Panc1 (cell line): ENCODE data around the gene NOS3. TPM values are rescaled to one million over a fixed set of nuclear protein-coding genes. Genes with fewer than 3 reads are reported as not detected.

ENCODE experiments used
- ATAC-seq: fragments of 200-7000 bp; cut with Tn5 transposase; 2 replicates; pipeline ENCODE4 v1.9.1; 2020; ENCODE audit warnings: mild to moderate bottlenecking, moderate library complexity
- BruUV-seq: library from RNA; stranded (reverse); fragments of 400-500 nt; replicated peaks from 2 replicates; lab custom pipeline; 2021; lab: Mats Ljungman, UMichigan
- CTCF ChIA-PET: fragments of 300-600 bp; sonication (Branson Sonifier 250); formaldehyde crosslinking; loops from one replicate; lab custom pipeline; 2022; ENCODE audit warnings: antibody characterized with exemption; lab: Charles Lee
- POLR2A ChIA-PET: fragments of 300-600 bp; sonication (Branson Sonifier 250); formaldehyde crosslinking; loops from one replicate; lab custom pipeline; 2022; ENCODE audit warnings: antibody characterized with exemption; lab: Charles Lee
- DNase-seq: peaks from one replicate; pipeline ENCODE4 v3.0.0-alpha.2; 2010; ENCODE audit warnings: low read depth, low spot score
- H3K27ac ChIP-seq: 2 replicates; pipeline ENCODE4 v1.5.1; 2011; ENCODE audit warnings: mild to moderate bottlenecking, low read length, inconsistent platforms
- H3K27me3 ChIP-seq: fragments of 200-500 bp; sonication (Bioruptor generic); 2 replicates; pipeline ENCODE4 v1.6.0; 2014; ENCODE audit warnings: low read length, inconsistent platforms; ENCODE audit not compliant: control insufficient read depth, insufficient read depth
- H3K36me3 ChIP-seq: fragments of 200-500 bp; sonication (Bioruptor generic); 2 replicates; pipeline ENCODE4 v1.5.1; 2014; ENCODE audit warnings: inconsistent platforms, mild to moderate bottlenecking, low read length, moderate library complexity; ENCODE audit not compliant: control insufficient read depth, insufficient read depth
- H3K4me1 ChIP-seq: 2 replicates; pipeline ENCODE4 v1.5.1; 2011; ENCODE audit warnings: inconsistent platforms, mild to moderate bottlenecking, low read length, moderate library complexity; ENCODE audit not compliant: control insufficient read depth, insufficient read depth
- H3K4me3 ChIP-seq, 2 experiments: 2 replicates each; pipeline ENCODE4 v1.5.1; 2011 to 2012; ENCODE audit warnings: low read depth in 2 of 2, low read length in 2 of 2, mild to moderate bottlenecking in 2 of 2, inconsistent platforms in 1 of 2, moderate library complexity in 1 of 2
- H3K9me3 ChIP-seq: fragments of 200-500 bp; sonication (Bioruptor generic); 2 replicates; pipeline ENCODE4 v1.5.1; 2014; ENCODE audit warnings: low read depth, mild to moderate bottlenecking, inconsistent platforms, low read length, moderate library complexity; ENCODE audit not compliant: control insufficient read depth, insufficient read depth
- CTCF ChIP-seq: fragments of 450-650 bp; IDR thresholded peaks from 2 replicates; pipeline ENCODE4 v1.5.1; 2017; ENCODE audit warnings: mild to moderate bottlenecking
- POLR2AphosphoS5 ChIP-seq: IDR thresholded peaks from 2 replicates; pipeline ENCODE4 v1.6.1; 2012; ENCODE audit warnings: mild to moderate bottlenecking, low read depth, low read length, moderate library complexity
- REST ChIP-seq, 2 experiments: IDR thresholded peaks; 2 replicates each; pipeline ENCODE4 v1.6.1; 2011 to 2012; ENCODE audit warnings: low read depth in 2 of 2, control low read depth in 1 of 2, low read length in 1 of 2, mild to moderate bottlenecking in 1 of 2, moderate library complexity in 1 of 2; ENCODE audit not compliant: insufficient read depth in 1 of 2
- SIN3A ChIP-seq: IDR thresholded peaks from 2 replicates; pipeline ENCODE4 v1.6.1; 2012; ENCODE audit warnings: low read depth, mild to moderate bottlenecking, low read length, moderate library complexity, borderline replicate concordance; ENCODE audit not compliant: insufficient read depth
- TCF7L2 ChIP-seq: IDR thresholded peaks from 2 replicates; pipeline ENCODE4 v1.6.1; 2011; ENCODE audit warnings: mild to moderate bottlenecking, low read depth, low read length, inconsistent platforms
- in situ Hi-C: cut with HindIII; loops from 2 replicates; pipeline ENCODE4 v1.10.0; 2016; ENCODE audit warnings: low sequenced_read_pairs, low pct_unique_long_range_greater_than_20kb
- intact Hi-C: fragments of 100-400 bp; cut with micrococcal nuclease; formaldehyde crosslinking; loops from one replicate; pipeline ENCODE4 v1.10.0; 2022; ENCODE audit not compliant: unreplicated experiment
- total RNA-seq: library from RNA; stranded (reverse); gene quantifications from one replicate; pipeline ENCODE4 v1.2.1, GENCODE V29; 2021; ENCODE audit not compliant: unreplicated experiment

The NOS3 gene
- total RNA-seq, 1 experiment from 2014 or later: 3.1 TPM

- no peaks in the 10 kb centered on the region for H3K4me1 ChIP-seq
- BruUV-seq: no TSS peak
These were observed 8.8 kb downstream of the NOS3 start for GRCh38 chr7:150999497-151000230.

GRCh38 chr7:151000897-151001495 lies 10.2 kb downstream of the NOS3 start:
- no peak overlapping the region for H3K27ac ChIP-seq
- CTCF ChIA-PET: no interaction called here
- DNase-seq: no peak
- H3K27me3 ChIP-seq: no peaks in the 10 kb centered on the region
- POLR2A ChIA-PET: no interaction called here
- no peaks in the 10 kb centered on the region for H3K4me1 ChIP-seq
- H3K36me3 ChIP-seq: no peaks in the 10 kb centered on the region
- intact Hi-C loops (no loop called here), in situ Hi-C loops (no loop called here)
- ATAC-seq: no peak
- no peak overlapping the region for H3K4me3 ChIP-seq
- no peaks in the 10 kb centered on the region for H3K9me3 ChIP-seq
- BruUV-seq: no TSS peak
- TF ChIP-seq SIN3A (no peak), POLR2AphosphoS5 (no peak), TCF7L2 (no peak), REST (IDR thresholded peaks at IDR 0.05; ENCODE audit: insufficient read depth in 1 of 2, low read depth in 2 of 2, low read length in 1 of 2) (no peak)

More at GRCh38 chr7:150999497-151000230, 8.8 kb downstream of the NOS3 start:
- ATAC-seq (no peak), DNase-seq (no peak)
- no peaks in the 10 kb centered on the region for H3K9me3 ChIP-seq
- intact Hi-C loops (no loop called here), in situ Hi-C loops (no loop called here)
- TF ChIP-seq REST (IDR thresholded peaks at IDR 0.05; ENCODE audit: insufficient read depth in 1 of 2, low read depth in 2 of 2, low read length in 1 of 2) (no peak), CTCF (no peak), POLR2AphosphoS5 (no peak), SIN3A (no peak), TCF7L2 (no peak)
- no peak overlapping the region for H3K4me3 ChIP-seq
- no peaks in the 10 kb centered on the region for H3K36me3 ChIP-seq
- H3K27me3 ChIP-seq: no peaks in the 10 kb centered on the region
- H3K27ac ChIP-seq: no peak overlapping the region
- ChIA-PET CTCF (interaction anchor here (0.6 to 0.7 kb wide), 2 partner anchors 15 to 48 kb away, joined by 5 to 11 read pairs; no protein-coding TSS in a partner anchor), POLR2A (no interaction called here)
